Thyroid gland (tissue), 4 donors: ENCODE data around the gene CCDC201.
"Not testable (repeated sequence)": the region's sequence is repeated elsewhere in the genome, so short reads cannot be mapped to it uniquely, and the experiment has no call there.

Source experiments
- POLR2A ChIP-seq, 2 donors: fragments of 450-650 bp; IDR thresholded peaks; one replicate each; pipeline ENCODE4 v1.6.1; 2017; ENCODE audit warnings: antibody characterized with exemption in 2 of 2, mild to moderate bottlenecking in 2 of 2, moderate library complexity in 1 of 2
- TF ChIP-seq, protein P1 (sequence below), 6 experiments: fragments of 200-600 bp in 3 of 6; fragments of 450-650 bp in 3 of 6; sonication (generic) in 3 of 6; IDR thresholded peaks; one replicate each; pipeline ENCODE4 v1.5.1; 2016 to 2019; ENCODE audit warnings: antibody characterized with exemption in 6 of 6, mild to moderate bottlenecking in 2 of 6, inconsistent platforms in 1 of 6, moderate library complexity in 1 of 6

DNA sequence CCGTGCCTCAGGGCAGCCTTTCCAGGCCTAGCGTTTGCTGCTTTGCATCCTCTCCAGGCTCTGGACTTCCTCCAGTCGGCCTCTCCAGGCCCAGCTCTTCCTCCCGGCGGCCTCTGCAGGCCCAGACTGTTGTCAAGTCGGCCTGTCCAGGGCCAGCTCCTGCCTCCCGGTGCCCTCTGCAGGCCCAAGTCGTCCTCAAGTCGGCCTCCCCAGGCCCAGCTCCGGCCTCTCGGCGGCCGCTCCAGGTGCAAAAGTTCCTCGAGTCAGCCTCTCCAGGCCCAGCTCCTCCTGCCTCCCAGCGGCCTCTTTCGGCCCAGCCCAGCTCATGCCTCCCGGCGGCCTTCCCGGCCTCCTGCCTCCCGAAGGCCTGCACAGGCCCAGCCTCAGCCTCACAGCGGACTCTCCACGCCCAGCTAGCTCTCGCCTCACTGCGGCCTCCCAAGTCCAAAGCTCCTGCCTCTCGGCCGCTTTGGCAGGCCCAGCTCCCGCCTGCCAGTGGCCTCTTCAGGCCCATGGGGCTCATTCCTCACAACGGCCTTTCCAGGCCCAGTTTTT lies 62.4 kb downstream of the CCDC201 start:
- TF ChIP-seq, protein P1, sequence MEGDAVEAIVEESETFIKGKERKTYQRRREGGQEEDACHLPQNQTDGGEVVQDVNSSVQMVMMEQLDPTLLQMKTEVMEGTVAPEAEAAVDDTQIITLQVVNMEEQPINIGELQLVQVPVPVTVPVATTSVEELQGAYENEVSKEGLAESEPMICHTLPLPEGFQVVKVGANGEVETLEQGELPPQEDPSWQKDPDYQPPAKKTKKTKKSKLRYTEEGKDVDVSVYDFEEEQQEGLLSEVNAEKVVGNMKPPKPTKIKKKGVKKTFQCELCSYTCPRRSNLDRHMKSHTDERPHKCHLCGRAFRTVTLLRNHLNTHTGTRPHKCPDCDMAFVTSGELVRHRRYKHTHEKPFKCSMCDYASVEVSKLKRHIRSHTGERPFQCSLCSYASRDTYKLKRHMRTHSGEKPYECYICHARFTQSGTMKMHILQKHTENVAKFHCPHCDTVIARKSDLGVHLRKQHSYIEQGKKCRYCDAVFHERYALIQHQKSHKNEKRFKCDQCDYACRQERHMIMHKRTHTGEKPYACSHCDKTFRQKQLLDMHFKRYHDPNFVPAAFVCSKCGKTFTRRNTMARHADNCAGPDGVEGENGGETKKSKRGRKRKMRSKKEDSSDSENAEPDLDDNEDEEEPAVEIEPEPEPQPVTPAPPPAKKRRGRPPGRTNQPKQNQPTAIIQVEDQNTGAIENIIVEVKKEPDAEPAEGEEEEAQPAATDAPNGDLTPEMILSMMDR (IDR thresholded peaks at IDR 0.05) = not testable (repeated sequence)
- not testable (repeated sequence) for TF ChIP-seq POLR2A (IDR thresholded peaks at IDR 0.05)
